Endothelial cell of umbilical vein (primary cell): ENCODE data around the gene FAM221B. TPM values are rescaled to one million over a fixed set of nuclear protein-coding genes. Genes with fewer than 3 reads are reported as not detected.

Source experiments
- BruUV-seq: library from RNA; stranded (reverse); fragments of 400-500 nt; replicated peaks from 2 replicates; lab custom pipeline; 2021; lab: Mats Ljungman, UMichigan
- CTCF ChIA-PET: fragments of 300-600, 350-600 bp; sonication (Branson Sonifier 250); formaldehyde crosslinking; loops from one replicate; lab custom pipeline; 2021; ENCODE audit warnings: antibody characterized with exemption, inconsistent platforms; lab: Charles Lee
- POLR2A ChIA-PET: fragments of 300-600, 350-600 bp; sonication (Branson Sonifier 250); formaldehyde crosslinking; loops from one replicate; lab custom pipeline; 2021; ENCODE audit warnings: antibody characterized with exemption, inconsistent platforms; lab: Charles Lee
- DNase-seq: peaks from one replicate; pipeline ENCODE4 v3.0.0-alpha.2; 2011; ENCODE audit warnings: low read depth, low spot score
- FAIRE-seq: peaks from 2 replicates; lab custom pipeline; 2011; peaks lifted over from hg19 to GRCh38; lab: Jason Lieb, UNC
- H2AFZ ChIP-seq: 2 replicates; pipeline ENCODE4 v1.6.0; 2012; ENCODE audit warnings: low read depth, low read length, control low read depth, inconsistent platforms
- H3K27ac ChIP-seq: 2 replicates; pipeline ENCODE4 v1.5.1; 2011; ENCODE audit warnings: low read depth, mild to moderate bottlenecking, control low read depth, low read length, moderate library complexity; ENCODE audit not compliant: insufficient read depth
- H3K27me3 ChIP-seq, 2 experiments: 2 replicates each; pipeline versions ENCODE4 v1.6.0 to v1.6.1; 2011; ENCODE audit warnings: low read length in 2 of 2, mixed read lengths in 1 of 2; ENCODE audit not compliant: control insufficient read depth in 2 of 2, insufficient read depth in 2 of 2
- H3K36me3 ChIP-seq, 2 experiments: 2 replicates in 1 of 2; 3 replicates in 1 of 2; pipeline ENCODE4 v1.5.1; 2011; ENCODE audit warnings: low read length in 2 of 2, mild to moderate bottlenecking in 1 of 2, moderate library complexity in 1 of 2; ENCODE audit not compliant: control insufficient read depth in 2 of 2, insufficient read depth in 2 of 2; ENCODE audit errors: extremely low read depth in 1 of 2
- H3K4me1 ChIP-seq: 3 replicates; pipeline ENCODE4 v1.5.1; 2011; ENCODE audit warnings: mild to moderate bottlenecking, low read length; ENCODE audit not compliant: control insufficient read depth, insufficient read depth; ENCODE audit errors: extremely low read depth
- H3K4me2 ChIP-seq: 2 replicates; pipeline ENCODE4 v1.6.1; 2011; ENCODE audit warnings: low read length, control low read depth, mixed read lengths; ENCODE audit not compliant: insufficient read depth
- H3K4me3 ChIP-seq, 3 experiments: fragments of 200-600 bp in 1 of 3; sonication (generic), shearing (Covaris generic) in 1 of 3; replicated peaks in 1 of 3; 2 replicates each; pipeline ENCODE4 v1.5.1; 2011 to 2016; ENCODE audit warnings: control low read depth in 3 of 3, low read length in 3 of 3, mild to moderate bottlenecking in 2 of 3, inconsistent platforms in 1 of 3, low read depth in 1 of 3, moderate library complexity in 1 of 3; ENCODE audit not compliant: insufficient read depth in 1 of 3
- H3K79me2 ChIP-seq: 2 replicates; pipeline ENCODE4 v1.6.0; 2012; ENCODE audit warnings: low read length, inconsistent platforms; ENCODE audit not compliant: control insufficient read depth, insufficient read depth
- H3K9ac ChIP-seq: replicated peaks from 2 replicates; pipeline ENCODE3; 2011; ENCODE audit warnings: low read length, control low read depth; ENCODE audit not compliant: insufficient read depth; ENCODE audit errors: extremely low read depth
- H3K9me1 ChIP-seq: replicated peaks from 3 replicates; pipeline ENCODE4 v1.6.0; 2011; ENCODE audit warnings: mild to moderate bottlenecking, low read length; ENCODE audit not compliant: control insufficient read depth, insufficient read depth; ENCODE audit errors: extremely low read depth
- H3K9me3 ChIP-seq: replicated peaks from 2 replicates; pipeline ENCODE4 v1.5.1; 2012; ENCODE audit warnings: low read length, inconsistent platforms; ENCODE audit not compliant: control insufficient read depth, insufficient read depth
- H4K20me1 ChIP-seq: replicated peaks from 2 replicates; pipeline ENCODE3; 2011; ENCODE audit warnings: mild to moderate bottlenecking, low read length; ENCODE audit not compliant: control insufficient read depth, insufficient read depth; ENCODE audit errors: extremely low read depth
- CTCF ChIP-seq, 2 donors: IDR thresholded peaks; 1 replicate in 1 of 2; 2 replicates in 1 of 2; pipeline ENCODE4 v1.5.1; 2011; ENCODE audit warnings: low read length in 2 of 2, mild to moderate bottlenecking in 2 of 2, moderate library complexity in 2 of 2, control low read depth in 1 of 2, inconsistent platforms in 1 of 2, low read depth in 1 of 2; ENCODE audit not compliant: insufficient read depth in 1 of 2; ENCODE audit errors: extremely low read depth in 1 of 2
- EZH2 ChIP-seq: IDR thresholded peaks from 2 replicates; pipeline ENCODE4 v1.6.1; 2012; ENCODE audit warnings: borderline replicate concordance, low read depth, mild to moderate bottlenecking, moderate library complexity, low read length, inconsistent platforms; ENCODE audit not compliant: severe bottlenecking
- FOS ChIP-seq: IDR thresholded peaks from 2 replicates; pipeline ENCODE4 v1.6.1; 2011; ENCODE audit warnings: mild to moderate bottlenecking, low read length, moderate library complexity, borderline replicate concordance; ENCODE audit not compliant: insufficient read depth
- GATA2 ChIP-seq: IDR thresholded peaks from 2 replicates; pipeline ENCODE4 v1.7.0; 2011; ENCODE audit warnings: low read depth, mild to moderate bottlenecking, moderate library complexity, mixed read lengths, low read length; ENCODE audit not compliant: insufficient read length, insufficient read depth
- JUN ChIP-seq: IDR thresholded peaks from 2 replicates; pipeline ENCODE4 v1.6.1; 2011; ENCODE audit warnings: borderline replicate concordance, low read depth; ENCODE audit not compliant: insufficient read length, insufficient read depth
- MAX ChIP-seq: IDR thresholded peaks from 2 replicates; pipeline ENCODE4 v1.6.1; 2011; ENCODE audit not compliant: insufficient read depth, insufficient read length
- MYC ChIP-seq: IDR thresholded peaks from one replicate; pipeline ENCODE4 v1.6.1; 2011; ENCODE audit warnings: mild to moderate bottlenecking, low read depth, low read length
- POLR2AphosphoS5 ChIP-seq: IDR thresholded peaks from 2 replicates; pipeline ENCODE4 v1.6.1; 2012; ENCODE audit warnings: low read depth, mild to moderate bottlenecking, control low read depth, low read length, moderate library complexity; ENCODE audit not compliant: insufficient read depth
- dilution Hi-C: fragments of 300-500 bp; cut with MboI; formaldehyde crosslinking; loops from one replicate; pipeline ENCODE4 v1.15.0; 2019; ENCODE audit warnings: low sequenced_read_pairs; ENCODE audit not compliant: extremely low pct_ligation_motif_present
- intact Hi-C: fragments of 100-400 bp; cut with micrococcal nuclease; formaldehyde crosslinking; loops from one replicate; pipeline ENCODE4 v1.10.0; 2022
- polyA plus RNA-seq, 4 experiments: library from polyadenylated mRNA; depleted of rRNA in 3 of 4; stranded (reverse) in 3 of 4; unstranded in 1 of 4; fragments of >200 nt; gene quantifications; 2 replicates each; pipeline versions ENCODE4 v1.2.1 to v1.2.3, GENCODE V29; 2011 to 2012; ENCODE audit warnings: missing spikeins in 1 of 4
- total RNA-seq: library from RNA; stranded (reverse); gene quantifications from 2 replicates; pipeline ENCODE4 v1.2.3, GENCODE V29; 2021

FAM221B gene
- total and polyA plus RNA-seq, 2 donors (not counting 3 experiments of a cell fraction or from before 2014, with no cell fraction given) = not detected

GRCh38 chr9:35798658-35799374 lies 29.7 kb downstream of the FAM221B start:
- no peak overlapping the region for H3K4me3 ChIP-seq
- no peak overlapping the region for H2AFZ ChIP-seq
- peak; percentile 78 for DNase-seq
- no peaks in the 10 kb centered on the region for H3K9me3 ChIP-seq
- no peaks in the 10 kb centered on the region for H3K79me2 ChIP-seq
- dilution Hi-C loops (no loop called here), intact Hi-C loops (loop anchor here (2.0 kb wide), 1 partner anchor 14 kb away; the partner anchor contains the start of gene SPAG8)
- H3K4me1 ChIP-seq = peaks cover 30% of the 10 kb centered on the region
- H3K27ac ChIP-seq = peak overlapping the region; percentile 43
- ChIA-PET CTCF (interaction anchor here (0.8 to 2.9 kb wide), 9 partner anchors 9 to 147 kb away, joined by 3 to 21 read pairs (median 5); partner anchors contain the start of genes HINT2 and TLN1), POLR2A (no interaction called here)
- H3K4me2 ChIP-seq = peak overlapping the region; percentile 13
- H3K36me3 ChIP-seq = no peaks in the 10 kb centered on the region
- BruUV-seq = no TSS peak
- no peaks in the 10 kb centered on the region for H3K27me3 ChIP-seq
- H3K9me1 ChIP-seq = no peaks in the 10 kb centered on the region
- peak overlapping the region; percentile 11 for H3K9ac ChIP-seq
- peak; percentile 99 for FAIRE-seq
- no peaks in the 10 kb centered on the region for H4K20me1 ChIP-seq
- peak; percentile 86 for TF ChIP-seq FOS
- TF ChIP-seq GATA2 = no peak
- TF ChIP-seq MAX = no peak
- no peak for TF ChIP-seq CTCF (IDR thresholded peaks at IDR 0.05; ENCODE audit: extremely low read depth in 1 of 2, insufficient read depth in 1 of 2, low read depth in 1 of 2, low read length in 2 of 2)
- peak; percentile 34 for TF ChIP-seq POLR2AphosphoS5
- no peak for TF ChIP-seq EZH2
- TF ChIP-seq JUN = peak; percentile 42
- TF ChIP-seq MYC = no peak
